NCI-H446 (cell line): ENCODE data around the gene ACVR1.
"Not testable (repeated sequence)": the region's sequence is repeated elsewhere in the genome, so short reads cannot be mapped to it uniquely, and the experiment has no call there.

ENCODE experiments used
- DNase-seq, 2 experiments: peaks; one replicate each; lab custom pipeline; 2025; lab: John Stamatoyannopoulos, UW

ACVR1 gene

GRCh38 chr2:157830696-157831570 lies 45.2 kb downstream of the ACVR1 start:
- peak; percentile 66 to 83 for DNase-seq

GRCh38 chr2:157830266-157830665 lies 45.9 kb downstream of the ACVR1 start:
- no peak for DNase-seq

- no peak for DNase-seq
These were observed 48.8 kb downstream of the ACVR1 start for GRCh38 chr2:157827377-157827776.

GRCh38 chr2:157826644-157827043 lies 49.5 kb downstream of the ACVR1 start:
- not testable (repeated sequence) for DNase-seq

- no peak for DNase-seq
These were observed 50.2 kb downstream of the ACVR1 start for GRCh38 chr2:157825885-157826284.

GRCh38 chr2:157822993-157823392 lies 53.1 kb downstream of the ACVR1 start:
- no peak for DNase-seq

GRCh38 chr2:157822533-157822932 lies 53.6 kb downstream of the ACVR1 start:
- no peak for DNase-seq

- DNase-seq = no peak
These were observed 54.5 kb downstream of the ACVR1 start for GRCh38 chr2:157821519-157822131.

- DNase-seq = no peak
These were observed 55.9 kb downstream of the ACVR1 start for GRCh38 chr2:157820193-157820592.

- no peak for DNase-seq
These were observed 56.4 kb downstream of the ACVR1 start for GRCh38 chr2:157819761-157820160.

- DNase-seq = no peak
These were observed 57.9 kb downstream of the ACVR1 start for GRCh38 chr2:157818227-157818626.

GRCh38 chr2:157815421-157815820 lies 60.7 kb downstream of the ACVR1 start:
- no peak for DNase-seq

GRCh38 chr2:157813467-157813866 lies 62.7 kb downstream of the ACVR1 start:
- DNase-seq = no peak

- no peak for DNase-seq
These were observed 66.1 kb downstream of the ACVR1 start for GRCh38 chr2:157810037-157810436.

- peak in 1 of 2 experiments; percentile 16 for DNase-seq
These were observed 66.9 kb downstream of the ACVR1 start for GRCh38 chr2:157809212-157809611.

- DNase-seq = peak in 1 of 2 experiments; percentile 13
These were observed 67.7 kb downstream of the ACVR1 start for GRCh38 chr2:157808421-157808820.

- no peak for DNase-seq
These were observed 69.6 kb downstream of the ACVR1 start for GRCh38 chr2:157806426-157807077.

- no peak for DNase-seq
These were observed 70.6 kb downstream of the ACVR1 start for GRCh38 chr2:157805519-157805918.

GRCh38 chr2:157804355-157804754 lies 71.8 kb downstream of the ACVR1 start:
- DNase-seq = no peak

- no peak for DNase-seq
These were observed 72.2 kb downstream of the ACVR1 start for GRCh38 chr2:157803952-157804351.

- DNase-seq = no peak
These were observed 72.7 kb downstream of the ACVR1 start for GRCh38 chr2:157803476-157803875.

GRCh38 chr2:157800838-157801495 lies 75.2 kb downstream of the ACVR1 start:
- no peak for DNase-seq
